T-helper 2 cell treated with Interferon-gamma antibody and Interleukin-4, amounts not matched to agents 5 μg/mL and 100 μg/mL, for 36 hours (primary cell): ENCODE data around the gene SNED1.

Experiments
- DNase-seq: peaks from one replicate; pipeline ENCODE4 v3.0.0; 2021; ENCODE audit warnings: low spot score
- H3K27ac Mint-ChIP-seq: one replicate; pipeline ENCODE4 v1.8.0; 2021; ENCODE audit warnings: mild to moderate bottlenecking, mixed read lengths
- H3K27me3 Mint-ChIP-seq: one replicate; pipeline ENCODE4 v1.8.0; 2021; ENCODE audit warnings: low read depth, mixed read lengths
- H3K36me3 Mint-ChIP-seq: one replicate; pipeline ENCODE4 v1.8.0; 2021; ENCODE audit warnings: low read depth, mixed read lengths
- H3K4me1 Mint-ChIP-seq: one replicate; pipeline ENCODE4 v1.8.0; 2021; ENCODE audit warnings: low read depth, mixed read lengths
- H3K4me3 Mint-ChIP-seq: one replicate; pipeline ENCODE4 v1.8.0; 2022; ENCODE audit warnings: mild to moderate bottlenecking, moderate library complexity, mixed read lengths
- H3K9me3 Mint-ChIP-seq: one replicate; pipeline ENCODE4 v1.8.0; 2021; ENCODE audit warnings: mixed read lengths

SNED1 gene

GRCh38 chr2:241025639-241026038 lies 27.2 kb downstream of the SNED1 start:
- no peaks in the 10 kb centered on the region for H3K27me3 Mint-ChIP-seq
- H3K36me3 Mint-ChIP-seq: peaks cover 4% of the 10 kb centered on the region
- no peak overlapping the region for H3K4me3 Mint-ChIP-seq
- DNase-seq: no peak
- H3K4me1 Mint-ChIP-seq: peaks cover under 1% of the 10 kb centered on the region
- H3K9me3 Mint-ChIP-seq: peaks cover 28% of the 10 kb centered on the region
- H3K27ac Mint-ChIP-seq: no peak overlapping the region

- Mint-ChIP-seq H3K27ac (no peak overlapping the region), H3K4me3 (no peak overlapping the region), H3K27me3 (no peaks in the 10 kb centered on the region), H3K9me3 (peaks cover 25% of the 10 kb centered on the region), H3K4me1 (peaks cover 2% of the 10 kb centered on the region), H3K36me3 (peaks cover 4% of the 10 kb centered on the region)
- no peak for DNase-seq
These were observed 31.3 kb downstream of the SNED1 start for GRCh38 chr2:241029599-241030332.

GRCh38 chr2:241030333-241030680 lies 31.9 kb downstream of the SNED1 start:
- no peaks in the 10 kb centered on the region for H3K27me3 Mint-ChIP-seq

GRCh38 chr2:241030883-241031282 lies 32.5 kb downstream of the SNED1 start:
- Mint-ChIP-seq H3K9me3 (peaks cover 14% of the 10 kb centered on the region), H3K27ac (no peak overlapping the region), H3K4me1 (peaks cover 2% of the 10 kb centered on the region), H3K27me3 (no peaks in the 10 kb centered on the region), H3K36me3 (peaks cover 1% of the 10 kb centered on the region), H3K4me3 (no peak overlapping the region)
- DNase-seq: no peak

More at GRCh38 chr2:241030333-241030680, 31.9 kb downstream of the SNED1 start:
- Mint-ChIP-seq H3K9me3 (peaks cover 20% of the 10 kb centered on the region), H3K27ac (no peak overlapping the region), H3K4me3 (no peak overlapping the region), H3K36me3 (peaks cover 4% of the 10 kb centered on the region), H3K4me1 (peaks cover 2% of the 10 kb centered on the region)
- DNase-seq: no peak

- H3K36me3 Mint-ChIP-seq: no peaks in the 10 kb centered on the region
- peaks cover 2% of the 10 kb centered on the region for H3K4me1 Mint-ChIP-seq
- no peak overlapping the region for H3K4me3 Mint-ChIP-seq
- no peak overlapping the region for H3K27ac Mint-ChIP-seq
- peaks cover 10% of the 10 kb centered on the region for H3K9me3 Mint-ChIP-seq
- no peaks in the 10 kb centered on the region for H3K27me3 Mint-ChIP-seq
- no peak for DNase-seq
These were observed 33.2 kb downstream of the SNED1 start for GRCh38 chr2:241031436-241032165.

GRCh38 chr2:241033336-241033987 lies 35.0 kb downstream of the SNED1 start:
- peaks cover 2% of the 10 kb centered on the region for H3K36me3 Mint-ChIP-seq
- DNase-seq: no peak
- no peak overlapping the region for H3K4me3 Mint-ChIP-seq
- no peak overlapping the region for H3K27ac Mint-ChIP-seq
- H3K9me3 Mint-ChIP-seq: peaks cover under 1% of the 10 kb centered on the region
- H3K4me1 Mint-ChIP-seq: peaks cover 9% of the 10 kb centered on the region
- H3K27me3 Mint-ChIP-seq: no peaks in the 10 kb centered on the region

GRCh38 chr2:241033994-241034393 lies 35.6 kb downstream of the SNED1 start:
- Mint-ChIP-seq H3K27ac (no peak overlapping the region), H3K4me1 (peaks cover 13% of the 10 kb centered on the region), H3K4me3 (no peak overlapping the region), H3K9me3 (no peaks in the 10 kb centered on the region), H3K36me3 (peaks cover 2% of the 10 kb centered on the region), H3K27me3 (no peaks in the 10 kb centered on the region)
- DNase-seq: no peak

GRCh38 chr2:241034490-241035141 lies 36.2 kb downstream of the SNED1 start:
- Mint-ChIP-seq H3K4me3 (no peak overlapping the region), H3K27me3 (no peaks in the 10 kb centered on the region), H3K27ac (no peak overlapping the region), H3K4me1 (peaks cover 16% of the 10 kb centered on the region), H3K9me3 (no peaks in the 10 kb centered on the region), H3K36me3 (peaks cover 2% of the 10 kb centered on the region)
- no peak for DNase-seq

GRCh38 chr2:241035142-241035817 lies 36.9 kb downstream of the SNED1 start:
- H3K4me3 Mint-ChIP-seq: peak overlapping the region; percentile 6
- no peak overlapping the region for H3K27ac Mint-ChIP-seq
- H3K4me1 Mint-ChIP-seq: peaks cover 18% of the 10 kb centered on the region
- no peaks in the 10 kb centered on the region for H3K27me3 Mint-ChIP-seq
- DNase-seq: no peak
- H3K36me3 Mint-ChIP-seq: peaks cover 3% of the 10 kb centered on the region
- H3K9me3 Mint-ChIP-seq: no peaks in the 10 kb centered on the region

GRCh38 chr2:241035818-241036396 lies 37.5 kb downstream of the SNED1 start:
- Mint-ChIP-seq H3K36me3 (peaks cover 8% of the 10 kb centered on the region), H3K27me3 (no peaks in the 10 kb centered on the region), H3K9me3 (no peaks in the 10 kb centered on the region), H3K4me3 (peak overlapping the region; percentile 89), H3K4me1 (peaks cover 22% of the 10 kb centered on the region), H3K27ac (peak overlapping the region; percentile 41)
- peak; percentile 12 for DNase-seq

- H3K27ac Mint-ChIP-seq: peak overlapping the region; percentile 41
These were observed 38.1 kb downstream of the SNED1 start for GRCh38 chr2:241036397-241036963.

GRCh38 chr2:241036964-241037421 lies 38.6 kb downstream of the SNED1 start:
- peaks cover 31% of the 10 kb centered on the region for H3K4me1 Mint-ChIP-seq
- peak overlapping the region; percentile 31 for H3K27ac Mint-ChIP-seq
- peaks cover 11% of the 10 kb centered on the region for H3K36me3 Mint-ChIP-seq
- H3K9me3 Mint-ChIP-seq: no peaks in the 10 kb centered on the region
- H3K27me3 Mint-ChIP-seq: no peaks in the 10 kb centered on the region
- no peak for DNase-seq
- peak overlapping the region; percentile 89 for H3K4me3 Mint-ChIP-seq

More at GRCh38 chr2:241036397-241036963, 38.1 kb downstream of the SNED1 start:
- peaks cover 26% of the 10 kb centered on the region for H3K4me1 Mint-ChIP-seq
- no peaks in the 10 kb centered on the region for H3K9me3 Mint-ChIP-seq
- H3K27me3 Mint-ChIP-seq: no peaks in the 10 kb centered on the region
- peaks cover 10% of the 10 kb centered on the region for H3K36me3 Mint-ChIP-seq
- peak; percentile 68 for DNase-seq
- peak overlapping the region; percentile 89 for H3K4me3 Mint-ChIP-seq

- peak overlapping the region; percentile 89 for H3K4me3 Mint-ChIP-seq
These were observed 39.1 kb downstream of the SNED1 start for GRCh38 chr2:241037498-241037897.

More at GRCh38 chr2:241037498-241037897, 39.1 kb downstream of the SNED1 start:
- DNase-seq: no peak
- Mint-ChIP-seq H3K36me3 (peaks cover 11% of the 10 kb centered on the region), H3K9me3 (no peaks in the 10 kb centered on the region), H3K27ac (peak overlapping the region; percentile 86), H3K4me1 (peaks cover 32% of the 10 kb centered on the region), H3K27me3 (peaks cover 2% of the 10 kb centered on the region)
